ENCODE measurements around the gene TSPAN17. TPM values are rescaled to one million over a fixed set of nuclear protein-coding genes. Genes with fewer than 3 reads are reported as not detected.

TSPAN17 gene
- total and polyA plus RNA-seq, 9 of the 15 experiments (the other 6 are each of a cell fraction or from before 2014, with no cell fraction given), result 0.73 to 58.3 (median 34.5) TPM

GRCh38 chr5:176671399-176671798 is 24.1 kb downstream of the TSPAN17 start:
- no peak overlapping the region for H3K27ac ChIP-seq (ENCODE audit: extremely low read depth, low read depth, low read length)
- CTCF ChIA-PET (ENCODE audit: low intra/inter-chr PET ratio), result interaction anchor here (0.7 kb wide), 1 partner anchor 11 kb away, joined by 4 read pairs; no protein-coding TSS in a partner anchor
- H3K9me3 ChIP-seq (replicated peaks; ENCODE audit: control insufficient read depth, insufficient read depth, low read depth, low read length), result no peaks in the 10 kb centered on the region; the same call in 1 of the 2 replicates
- no peak overlapping the region for H3K4me3 ChIP-seq
- in situ Hi-C loops (cut with MboI) (no loop called here), intact Hi-C loops (cut with micrococcal nuclease) (no loop called here)
- H3K4me2 ChIP-seq (ENCODE audit: insufficient read depth, low read length), result no peak overlapping the region
- BruUV-seq (replicated peaks), result no TSS peak
- H3K79me2 ChIP-seq (ENCODE audit: control insufficient read depth, insufficient read depth, low read length), result no peaks in the 10 kb centered on the region
- no peak for DNase-seq (ENCODE audit: extremely low read depth in 1 of 4, low spot score in 3 of 4)
- no peak overlapping the region for H2AFZ ChIP-seq (ENCODE audit: low read depth, low read length)
- 10% methylated on average over 4 of the region's 4 CpGs for WGBS (ENCODE audit: insufficient coverage, low coverage, missing lambda C conversion rate)
- H4K20me1 ChIP-seq (replicated peaks; ENCODE audit: control insufficient read depth, insufficient read depth, low read length), result no peaks in the 10 kb centered on the region; the same call in 1 of the 2 replicates
- no peak overlapping the region for H3K9ac ChIP-seq (ENCODE audit: insufficient read depth in 1 of 2, low read depth in 2 of 2, low read length in 2 of 2)
- H3K36me3 ChIP-seq (ENCODE audit: control insufficient read depth, insufficient read depth, low read length), result no peaks in the 10 kb centered on the region
- no peak for ATAC-seq
- H3K4me1 ChIP-seq (replicated peaks in 1 of 2; ENCODE audit: control insufficient read depth in 2 of 2, insufficient read depth in 2 of 2, low read length in 2 of 2), result peaks cover 10 to 13% of the 10 kb centered on the region in 2 experiments; a peak in 4 of 5 replicates
- FAIRE-seq, result no peak
- POLR2A ChIA-PET, result no interaction called here
- H3K27me3 ChIP-seq (ENCODE audit: control insufficient read depth in 2 of 2, insufficient read depth in 2 of 2, low read length in 2 of 2), result peaks cover 23 to 33% of the 10 kb centered on the region in 2 experiments
- H3K9me1 ChIP-seq (ENCODE audit: control insufficient read depth, insufficient read depth, low read length), result no peaks in the 10 kb centered on the region
- no peak for TF ChIP-seq ARID2 (IDR thresholded peaks at IDR 0.05)
- TF ChIP-seq MTA2 (IDR thresholded peaks at IDR 0.05; ENCODE audit: low read depth), result no peak
- TF ChIP-seq JUNB (CRISPR knock-in tag; conservative IDR thresholded peaks at IDR 0.05), result no peak
- no peak for TF ChIP-seq KLF13 (tag; IDR thresholded peaks at IDR 0.05; ENCODE audit: borderline replicate concordance, low read depth)
- peak; percentile 59 for TF ChIP-seq NFIC (IDR thresholded peaks at IDR 0.05)
